HG02759 (cell line): ENCODE measurements around the gene CAPN1.
"Not testable (repeated sequence)": the region's sequence is repeated elsewhere in the genome, so short reads cannot be mapped to it uniquely, and the experiment has no call there.

Experiments used
- ATAC-seq: cut with Tn5 transposase; IDR thresholded peaks from one replicate; pipeline ENCODE4 v1.9.1; 2021; ENCODE audit warnings: mild to moderate bottlenecking, moderate library complexity; ENCODE audit not compliant: unreplicated experiment

Gene CAPN1

DNA sequence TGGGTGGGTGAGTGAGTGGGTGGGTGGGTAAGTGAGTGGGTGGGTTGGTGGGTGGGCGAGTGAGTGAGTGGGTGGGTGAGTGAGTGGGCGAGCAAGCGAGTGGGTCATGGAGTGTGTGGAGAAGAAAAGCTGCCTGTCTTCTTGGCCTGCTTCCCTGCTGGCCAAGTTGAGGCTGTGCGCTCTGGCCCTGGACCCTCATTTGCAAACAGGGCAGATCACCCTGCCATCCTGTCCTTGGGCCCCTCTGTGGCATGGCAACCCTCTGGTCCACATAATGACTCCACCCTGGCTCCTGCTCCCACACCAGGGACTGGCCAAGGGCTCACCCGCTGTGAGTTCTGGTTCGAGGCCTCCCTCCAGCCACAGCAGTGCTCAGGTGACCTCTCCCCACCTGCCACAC is 35.1 kb downstream of the CAPN1 start:
- ATAC-seq = no peak

- ATAC-seq = no peak
Observed at GRCh38 chr11:65217441-65218423, 36.0 kb downstream of the CAPN1 start.

GRCh38 chr11:65218446-65218845 is 36.7 kb downstream of the CAPN1 start:
- ATAC-seq = no peak

- no peak for ATAC-seq
Observed at GRCh38 chr11:65219930-65220213, 38.1 kb downstream of the CAPN1 start.

DNA sequence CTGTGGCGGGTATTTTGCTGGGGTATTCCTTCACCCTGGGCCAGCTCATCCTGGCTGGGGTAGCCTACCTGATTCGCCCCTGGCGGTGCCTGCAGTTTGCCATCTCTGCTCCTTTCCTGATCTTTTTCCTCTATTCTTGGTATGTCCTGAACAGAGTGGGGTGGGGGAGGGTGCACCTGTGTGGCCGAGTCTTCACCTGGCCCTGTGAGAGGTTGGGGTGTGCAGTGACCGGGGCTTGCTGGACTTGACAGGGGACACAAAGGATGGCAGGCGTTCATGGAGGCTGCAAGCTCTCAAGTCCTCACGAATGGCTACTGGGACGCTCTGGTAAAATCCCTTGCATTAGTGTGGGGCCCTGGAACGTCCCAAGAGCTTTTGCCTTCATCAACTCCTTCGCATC is 39.3 kb downstream of the CAPN1 start:
- ATAC-seq = no peak

GRCh38 chr11:65223011-65223410 is 41.3 kb downstream of the CAPN1 start:
- ATAC-seq = no peak

DNA sequence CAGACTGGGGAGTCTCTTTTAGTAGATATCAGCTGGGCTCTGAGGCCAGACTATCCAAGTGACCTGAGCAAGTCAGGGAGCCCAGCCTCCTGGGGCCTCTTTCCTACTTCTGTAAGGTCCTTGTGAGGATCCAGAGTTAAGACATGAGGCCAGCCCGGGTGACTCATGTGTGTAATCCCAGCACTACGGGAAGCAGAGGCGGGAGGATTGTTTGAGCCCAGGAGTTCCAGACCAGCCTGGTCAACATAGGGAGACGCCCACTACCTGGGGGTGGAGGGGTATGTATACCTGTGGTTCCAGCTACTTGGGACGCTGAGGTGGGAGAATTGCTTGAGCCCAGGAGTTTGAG is 43.2 kb downstream of the CAPN1 start:
- no peak for ATAC-seq

DNA sequence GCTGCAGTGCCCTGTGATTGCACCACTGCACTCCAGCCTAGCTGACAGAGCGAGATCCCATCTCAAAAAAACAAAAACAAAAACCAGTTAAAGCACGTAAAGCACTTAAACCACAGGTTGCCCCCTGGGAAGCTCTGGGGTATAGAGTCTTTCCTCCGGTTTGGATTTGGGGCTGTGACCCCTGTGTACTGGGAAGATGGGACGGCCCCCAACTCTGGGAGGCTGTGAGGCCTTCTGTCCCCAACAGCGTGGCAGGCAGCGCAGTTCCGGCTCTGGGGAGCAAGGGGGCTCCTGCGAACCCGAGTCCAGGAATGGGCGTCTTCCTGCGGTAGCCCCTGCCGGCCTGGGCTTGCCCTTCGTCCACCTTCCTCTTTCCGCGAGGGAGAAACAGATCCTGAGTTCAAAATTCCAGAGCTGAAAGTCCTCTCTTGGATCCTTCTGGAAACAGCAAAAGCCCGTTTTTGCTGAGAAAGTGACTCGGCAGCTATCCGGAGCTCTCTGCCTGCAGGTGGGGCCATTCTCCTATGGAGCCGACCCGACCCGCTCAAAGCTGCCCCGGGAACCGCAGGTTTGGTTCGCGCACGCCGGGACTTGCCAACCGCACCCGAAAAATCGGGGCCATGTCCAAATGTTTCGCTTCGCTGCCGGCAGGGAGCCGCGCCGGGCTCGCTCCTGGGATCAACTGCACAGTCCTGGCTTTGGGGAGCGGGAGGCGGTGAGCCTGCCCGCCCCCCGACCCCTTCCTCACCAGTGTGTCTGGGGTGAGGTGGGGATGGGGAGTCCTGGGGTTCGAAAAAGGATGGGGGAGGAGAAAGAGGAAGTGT is 43.8 kb downstream of the CAPN1 start:
- no peak for ATAC-seq

GRCh38 chr11:65226103-65226442 is 44.3 kb downstream of the CAPN1 start:
- ATAC-seq = no peak

- ATAC-seq = no peak
Observed at GRCh38 chr11:65227879-65228278, 46.2 kb downstream of the CAPN1 start.

DNA sequence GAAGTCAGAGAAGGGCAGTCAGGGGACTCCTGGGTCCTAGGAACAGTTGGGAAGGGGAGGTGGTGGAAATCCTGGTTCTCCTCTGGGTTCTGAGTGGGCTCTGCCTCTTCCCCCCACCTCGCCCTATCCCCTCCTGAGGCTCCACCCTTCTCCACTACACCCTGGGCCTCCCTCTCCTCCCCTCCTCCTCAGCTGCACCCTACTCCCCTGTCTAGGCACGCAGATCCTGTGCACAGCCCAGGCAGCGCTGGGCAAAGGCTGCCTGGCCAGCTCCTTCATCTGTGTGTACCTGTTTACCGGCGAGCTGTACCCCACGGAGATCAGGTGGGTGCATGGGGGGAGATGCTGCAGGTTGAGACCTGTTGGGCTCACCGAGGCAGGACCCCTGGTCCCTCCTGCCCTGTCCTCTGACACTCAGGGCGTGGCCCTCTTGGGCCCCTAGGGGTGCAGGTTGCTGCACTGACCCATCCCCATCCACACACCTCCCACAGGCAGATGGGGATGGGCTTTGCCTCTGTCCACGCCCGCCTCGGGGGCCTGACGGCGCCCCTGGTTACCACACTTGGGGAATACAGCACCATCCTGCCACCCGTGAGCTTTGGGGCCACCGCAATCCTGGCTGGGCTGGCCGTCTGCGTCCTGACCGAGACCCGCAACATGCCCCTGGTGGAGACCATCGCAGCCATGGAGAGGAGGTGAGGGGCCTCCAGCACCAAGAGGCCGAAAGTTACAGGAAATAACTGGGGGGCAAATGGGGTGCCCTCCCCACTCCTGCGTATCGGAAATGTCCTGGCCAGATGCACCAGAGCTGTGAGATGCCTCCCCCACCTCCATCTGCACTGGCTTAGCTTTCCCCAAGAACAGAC is 54.7 kb downstream of the CAPN1 start:
- no peak for ATAC-seq

GRCh38 chr11:65238302-65238701 is 56.6 kb downstream of the CAPN1 start:
- ATAC-seq = not testable (repeated sequence)

DNA sequence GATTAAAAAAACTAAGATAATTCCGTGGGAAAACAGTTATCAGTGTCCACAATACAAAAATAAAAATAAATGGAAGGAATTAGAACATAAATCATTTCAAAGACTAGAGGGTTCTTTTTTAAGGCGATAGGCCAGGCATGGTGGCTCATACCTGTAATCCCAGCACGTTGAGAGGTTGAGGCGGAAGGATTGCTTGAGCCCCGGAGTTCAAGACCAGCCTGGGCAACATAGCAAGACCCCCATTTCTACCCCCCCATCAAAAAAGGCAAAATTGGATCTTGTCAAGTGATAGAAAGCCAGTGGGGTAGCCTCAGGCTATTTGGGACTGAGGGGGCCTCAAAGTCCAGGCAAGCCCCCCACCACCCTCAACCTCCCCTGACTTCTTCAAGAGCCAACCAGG is 59.4 kb downstream of the CAPN1 start:
- no peak for ATAC-seq

- no peak for ATAC-seq
Observed at GRCh38 chr11:65241692-65242091, 60.0 kb downstream of the CAPN1 start.

- no peak for ATAC-seq
Observed at GRCh38 chr11:65242389-65242788, 60.7 kb downstream of the CAPN1 start.

DNA sequence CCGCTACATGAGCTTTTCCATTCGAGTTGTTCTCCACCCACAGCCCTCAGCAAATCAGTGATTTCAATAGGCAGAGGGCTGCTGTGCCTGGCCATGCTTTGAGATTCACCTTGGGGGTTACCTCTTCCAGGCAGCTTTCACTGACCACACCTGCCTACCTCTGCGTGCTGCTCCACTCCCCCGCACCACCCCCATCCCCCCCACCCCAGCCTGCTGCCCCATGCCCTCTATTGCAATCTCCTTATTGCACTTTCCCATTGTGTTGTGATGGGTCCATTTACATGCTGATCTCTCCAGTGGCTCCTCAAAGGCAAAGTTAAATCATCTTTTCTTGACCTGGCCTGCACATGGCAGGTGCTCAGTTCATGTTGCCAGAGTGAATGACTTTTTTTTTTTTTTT is 62.1 kb downstream of the CAPN1 start:
- ATAC-seq = no peak

DNA sequence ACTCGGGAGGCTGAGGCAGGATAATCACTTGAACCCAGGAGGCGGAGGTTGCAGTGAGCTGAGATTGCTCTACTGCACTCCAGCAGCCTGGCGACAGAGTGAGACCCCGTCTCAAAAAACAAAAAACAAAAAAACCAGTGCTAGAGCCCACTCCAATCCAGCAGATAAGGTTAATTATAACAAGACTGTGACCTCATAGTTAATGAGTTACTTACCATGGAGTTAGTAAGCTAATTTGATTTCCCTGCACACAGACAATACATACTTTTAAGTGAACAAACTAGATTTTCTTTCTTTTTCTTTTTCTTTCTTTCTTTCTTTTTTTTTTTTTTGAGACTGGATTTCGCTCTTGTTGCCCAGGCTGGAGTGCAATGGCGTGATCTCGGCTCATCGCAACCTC is 63.3 kb downstream of the CAPN1 start:
- not testable (repeated sequence) for ATAC-seq

DNA sequence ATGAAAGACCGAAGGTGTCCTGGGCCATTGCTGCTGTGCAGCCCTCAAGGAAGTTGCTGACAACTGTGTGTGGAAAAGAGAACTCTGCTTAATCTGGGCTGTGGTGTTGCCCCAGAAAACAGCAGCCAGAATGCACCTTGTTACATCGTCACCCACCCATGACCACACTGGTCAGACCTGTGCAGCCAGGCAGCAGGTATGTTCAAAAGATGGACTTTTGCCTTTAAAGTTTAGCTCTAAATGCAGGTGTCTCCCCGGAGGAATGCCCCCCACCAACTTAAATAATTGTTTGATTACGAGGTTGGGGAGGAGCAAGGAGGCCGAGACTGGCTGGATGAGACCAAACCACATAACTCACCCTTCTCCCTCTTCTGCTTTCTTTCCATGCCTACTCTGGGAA is 64.8 kb downstream of the CAPN1 start:
- ATAC-seq = no peak

DNA sequence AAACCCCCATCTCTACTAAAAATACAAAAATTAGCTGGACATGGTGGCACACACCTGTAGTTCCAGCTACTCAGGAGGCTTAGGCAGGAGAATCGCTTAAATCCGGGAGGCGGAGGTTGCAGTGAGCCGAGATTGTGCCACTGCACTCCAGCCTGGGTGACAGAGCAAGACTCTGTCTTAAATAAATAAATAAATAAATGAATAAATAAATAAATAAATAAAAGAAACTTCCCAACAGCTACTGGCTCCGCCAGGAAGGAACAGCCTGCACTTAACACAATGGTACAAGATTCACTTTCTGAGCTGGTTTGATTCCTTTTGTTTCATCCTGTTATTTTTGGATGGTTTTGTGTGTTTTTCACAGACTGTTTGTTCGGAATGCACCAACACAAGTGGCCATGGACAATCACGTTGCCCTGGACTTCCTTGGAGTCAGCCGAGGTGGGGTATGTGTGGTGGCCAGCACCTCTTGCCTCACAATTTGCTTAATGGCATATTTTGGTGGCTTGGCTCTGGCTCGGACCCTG is 66.5 kb downstream of the CAPN1 start:
- not testable (repeated sequence) for ATAC-seq

DNA sequence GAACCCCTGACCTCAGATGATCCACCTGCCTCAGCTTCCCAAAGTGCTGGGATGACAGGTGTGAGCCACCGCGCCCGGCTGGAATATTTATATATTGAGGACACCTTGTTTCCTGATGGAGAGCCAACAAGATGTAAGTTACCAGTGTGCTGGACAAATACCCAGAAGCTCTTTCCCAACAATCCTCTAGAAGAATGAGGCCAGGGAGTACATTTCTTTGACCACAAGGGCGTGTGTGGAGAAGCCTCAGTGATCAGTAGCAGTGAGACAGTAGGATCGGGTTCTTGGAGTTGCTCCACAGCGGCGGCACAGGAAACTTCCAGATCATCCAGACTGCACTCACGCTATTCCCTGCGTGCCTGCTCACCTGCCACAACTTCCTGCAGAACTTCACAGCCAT is 69.7 kb downstream of the CAPN1 start:
- no peak for ATAC-seq

DNA sequence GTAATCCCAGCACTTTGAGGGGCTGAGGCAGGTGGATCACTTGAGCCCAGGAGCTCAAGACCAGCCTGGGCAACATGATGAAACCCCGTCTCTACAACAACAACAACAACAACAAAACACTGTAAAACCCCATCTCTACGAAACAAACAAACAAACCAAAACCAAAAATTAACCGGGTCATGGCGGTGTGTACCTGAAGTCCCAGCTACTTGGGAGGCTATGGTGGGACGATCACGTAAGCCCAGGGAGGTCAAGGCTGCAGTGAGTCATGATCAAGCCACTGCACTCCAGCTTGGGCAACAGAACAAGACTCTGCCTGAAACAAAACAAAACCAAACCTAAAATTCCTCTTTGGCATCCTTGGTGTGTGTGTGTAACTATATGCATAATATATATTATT is 73.0 kb downstream of the CAPN1 start:
- no peak for ATAC-seq
